D721Med (cell line): ENCODE measurements around the gene XYLT2.
A peak's percentile ranks its signal among the peaks of the same experiment; 100 is the strongest.

Experiments
- DNase-seq: peaks from one replicate; pipeline ENCODE4 v3.0.0; 2011; ENCODE audit warnings: low spot score; ENCODE audit not compliant: insufficient read length
- FAIRE-seq: peaks from 2 replicates; lab custom pipeline; 2011; peaks lifted over from hg19 to GRCh38; lab: Jason Lieb, UNC
- CTCF ChIP-seq: IDR thresholded peaks from 2 replicates; pipeline ENCODE4 v1.5.1; 2012; ENCODE audit warnings: mild to moderate bottlenecking, control low read depth; ENCODE audit not compliant: insufficient read depth; ENCODE audit errors: missing control alignments

XYLT2 gene

GRCh38 chr17:50359998-50360461 lies 14.1 kb downstream of the XYLT2 start:
- FAIRE-seq = no peak
- no peak for TF ChIP-seq CTCF
- DNase-seq = no peak

GRCh38 chr17:50360486-50361115 lies 14.7 kb downstream of the XYLT2 start:
- TF ChIP-seq CTCF = no peak
- FAIRE-seq = no peak
- DNase-seq = no peak

- TF ChIP-seq CTCF = peak; percentile 86
- FAIRE-seq = no peak
- DNase-seq = no peak
Observed at GRCh38 chr17:50361561-50362480, 15.9 kb downstream of the XYLT2 start.

GRCh38 chr17:50362661-50363060 lies 16.7 kb downstream of the XYLT2 start:
- FAIRE-seq (no peak), DNase-seq (no peak)
- no peak for TF ChIP-seq CTCF

GRCh38 chr17:50363217-50364060 lies 17.5 kb downstream of the XYLT2 start:
- no peak for FAIRE-seq
- no peak for DNase-seq
- no peak for TF ChIP-seq CTCF

- FAIRE-seq (no peak), DNase-seq (no peak)
- no peak for TF ChIP-seq CTCF
Observed at GRCh38 chr17:50364061-50364458, 18.1 kb downstream of the XYLT2 start.
